Kidney capillary endothelial cell (primary cell): ENCODE measurements around the gene WNT5A.
"Not testable (repeated sequence)": the region's sequence is repeated elsewhere in the genome, so short reads cannot be mapped to it uniquely, and the experiment has no call there.

Source experiments
- DNase-seq: peaks from one replicate; pipeline ENCODE4 v3.0.0-alpha.2; 2018; ENCODE audit warnings: low spot score

Gene WNT5A

DNA sequence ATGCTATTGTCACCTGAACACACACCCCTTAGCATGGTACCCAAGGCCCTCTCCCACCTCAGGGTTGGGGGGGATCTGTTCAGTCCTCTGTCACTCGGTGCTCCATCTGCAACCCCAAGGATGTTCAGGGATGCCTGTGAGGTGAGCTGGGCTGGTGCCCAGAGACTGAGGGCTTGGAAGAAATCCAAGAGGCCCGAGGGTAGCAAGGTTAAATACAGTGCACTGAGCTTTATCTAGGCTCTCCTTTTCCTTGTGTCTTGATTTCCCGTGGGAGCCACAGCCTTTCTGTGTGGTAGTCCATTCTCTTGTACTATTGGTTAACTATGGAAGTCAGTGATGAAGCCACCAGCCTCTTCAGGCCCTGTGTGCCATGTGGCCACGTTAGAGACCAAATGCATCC, 18.7 kb upstream of the WNT5A start:
- DNase-seq, result no peak

DNA sequence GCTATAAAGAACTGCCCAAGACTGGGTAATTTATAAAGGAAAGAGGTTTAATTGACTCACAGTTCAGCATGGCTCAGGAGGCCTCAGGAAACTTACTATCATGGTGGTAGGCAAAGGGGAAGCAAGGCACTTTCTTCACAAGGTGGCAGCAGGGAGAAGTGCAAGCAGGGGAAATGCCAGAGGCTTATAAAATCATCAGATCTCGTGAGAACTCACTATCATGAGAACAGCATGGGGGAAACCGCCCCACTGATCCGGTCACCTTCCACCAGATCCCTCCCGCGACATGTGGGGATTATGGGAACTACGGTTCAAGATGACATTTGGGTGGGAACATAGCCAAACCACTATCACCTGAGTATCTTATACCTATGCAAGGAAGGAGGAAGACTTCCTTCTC, 18.0 kb upstream of the WNT5A start:
- not testable (repeated sequence) for DNase-seq

DNA sequence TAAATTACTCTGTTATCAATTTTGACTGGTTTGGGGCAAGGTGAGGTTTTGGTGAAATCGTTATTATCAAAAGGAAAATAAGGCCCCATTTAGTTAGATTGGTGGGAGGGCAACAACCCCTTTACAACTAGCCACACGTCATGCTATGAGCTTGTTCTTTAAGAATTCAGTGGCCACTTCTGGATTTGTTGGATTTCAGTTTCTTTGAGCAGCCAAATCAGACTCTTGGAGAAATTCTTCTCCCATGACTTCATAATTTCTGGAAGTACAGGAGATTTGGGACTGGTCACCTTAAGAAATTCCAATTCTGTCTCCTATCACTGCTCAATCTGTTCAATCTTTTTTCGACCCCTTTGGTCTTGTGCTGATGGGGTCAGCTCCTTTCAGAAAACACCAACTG, 14.8 kb upstream of the WNT5A start:
- no peak for DNase-seq

DNA sequence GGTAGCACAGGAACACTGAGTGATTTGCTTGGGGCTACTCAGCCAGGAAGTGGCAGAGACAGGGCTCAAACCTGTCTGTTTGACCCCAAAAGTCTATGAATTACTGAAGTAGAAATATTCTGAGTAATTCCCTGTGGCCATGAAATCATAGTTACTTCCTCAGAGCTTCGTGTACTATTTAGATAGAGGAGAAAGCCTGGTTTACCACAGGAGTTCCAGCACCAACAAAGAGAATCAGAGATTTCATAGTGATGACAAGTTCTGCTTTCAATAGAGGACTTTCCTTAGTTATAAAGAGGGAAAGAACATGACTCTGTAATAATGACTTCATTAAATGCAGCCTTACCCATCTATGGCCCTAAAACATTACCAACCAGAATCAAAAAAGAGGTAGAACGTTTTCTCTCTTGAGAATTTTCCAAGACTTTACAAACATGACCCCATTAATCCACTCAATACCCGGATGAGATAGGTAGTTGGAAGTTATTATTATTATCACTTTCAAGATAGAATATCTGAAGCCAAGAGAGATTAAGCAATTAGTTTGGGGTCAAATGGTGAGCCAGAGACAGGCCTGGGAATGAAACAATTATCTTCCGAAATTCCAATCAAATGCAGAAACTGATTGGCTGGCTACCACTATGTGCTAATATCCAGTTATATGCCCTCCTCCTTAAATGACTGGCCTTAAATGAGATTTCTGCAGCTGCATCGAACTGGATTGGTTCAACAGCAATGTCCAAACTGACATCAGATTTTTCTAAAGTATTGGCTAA, 13.6 kb upstream of the WNT5A start:
- DNase-seq, result no peak

DNA sequence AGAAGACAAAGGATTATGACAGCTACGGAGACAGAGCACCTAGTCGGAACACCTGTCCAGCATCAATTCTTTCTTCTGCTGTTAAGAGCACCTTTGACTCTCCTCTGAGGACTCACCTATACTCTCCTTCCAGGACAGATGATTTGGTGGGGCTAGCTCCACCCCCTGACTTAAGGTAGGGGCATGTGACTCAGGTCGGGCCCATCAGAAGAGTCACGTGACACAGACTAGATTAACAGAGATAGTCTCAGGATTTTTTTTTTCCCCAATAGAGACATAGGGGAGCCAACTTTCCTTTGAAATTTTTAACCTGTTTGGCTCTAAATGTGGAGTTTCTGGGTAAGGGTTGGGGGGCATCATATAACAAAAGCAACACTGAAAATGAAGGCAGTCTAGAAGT, 11.4 kb upstream of the WNT5A start:
- no peak for DNase-seq

DNA sequence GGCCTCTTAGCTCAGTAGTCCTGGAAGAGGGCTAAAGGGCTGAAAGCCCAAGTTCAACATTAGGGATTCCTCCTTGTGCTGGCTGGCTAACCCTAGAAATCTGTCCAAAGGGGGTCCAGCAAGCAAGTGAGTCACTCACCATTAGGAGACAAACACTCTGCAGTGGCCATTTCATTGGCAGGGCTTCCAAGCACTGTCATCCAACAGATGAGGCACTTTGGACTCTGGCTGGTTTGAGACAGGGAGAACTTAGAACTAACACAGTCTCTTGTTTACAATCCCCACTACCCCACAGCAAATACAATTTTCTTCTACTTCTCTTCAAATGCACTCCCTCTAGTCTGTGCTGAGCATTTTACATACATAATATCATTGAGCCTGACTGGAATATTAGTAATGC, 10.1 kb upstream of the WNT5A start:
- no peak for DNase-seq

DNA sequence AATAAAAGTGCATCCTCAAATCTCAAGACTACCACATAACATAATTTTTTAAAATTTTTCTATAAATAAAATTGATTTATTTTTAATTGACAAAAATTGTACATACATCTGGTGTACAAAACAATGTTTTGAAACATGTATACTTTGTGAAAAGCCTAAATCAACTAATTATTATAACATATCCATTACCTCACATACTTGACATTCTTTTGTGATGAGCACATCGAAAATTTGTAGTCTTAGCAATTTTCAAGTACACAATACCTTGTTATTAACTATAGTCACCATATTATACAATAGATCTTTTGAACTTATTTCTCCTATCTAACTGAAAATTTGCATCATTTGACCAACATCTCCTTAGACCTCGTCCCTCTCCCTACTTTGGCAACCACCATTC, 7.9 kb upstream of the WNT5A start:
- no peak for DNase-seq

DNA sequence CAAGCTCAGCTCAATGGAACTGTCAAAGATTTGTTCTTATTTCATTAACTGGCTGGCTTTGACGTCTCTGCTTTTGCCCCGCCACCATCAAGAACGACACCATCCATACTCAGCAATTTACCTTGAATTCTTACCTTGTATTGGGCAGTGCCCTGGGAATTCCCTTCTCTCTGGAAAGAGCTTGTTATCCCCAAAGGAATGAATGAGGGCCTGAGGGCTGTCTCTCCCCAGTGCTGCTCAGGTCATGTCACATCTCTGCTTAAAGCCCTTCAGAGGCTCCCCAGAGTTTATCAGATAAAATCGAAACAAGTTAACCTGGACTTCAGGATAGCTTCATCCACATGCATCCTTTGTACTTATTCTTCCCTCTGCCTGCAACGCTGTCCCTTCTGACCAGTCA, 5.9 kb upstream of the WNT5A start:
- no peak for DNase-seq

DNA sequence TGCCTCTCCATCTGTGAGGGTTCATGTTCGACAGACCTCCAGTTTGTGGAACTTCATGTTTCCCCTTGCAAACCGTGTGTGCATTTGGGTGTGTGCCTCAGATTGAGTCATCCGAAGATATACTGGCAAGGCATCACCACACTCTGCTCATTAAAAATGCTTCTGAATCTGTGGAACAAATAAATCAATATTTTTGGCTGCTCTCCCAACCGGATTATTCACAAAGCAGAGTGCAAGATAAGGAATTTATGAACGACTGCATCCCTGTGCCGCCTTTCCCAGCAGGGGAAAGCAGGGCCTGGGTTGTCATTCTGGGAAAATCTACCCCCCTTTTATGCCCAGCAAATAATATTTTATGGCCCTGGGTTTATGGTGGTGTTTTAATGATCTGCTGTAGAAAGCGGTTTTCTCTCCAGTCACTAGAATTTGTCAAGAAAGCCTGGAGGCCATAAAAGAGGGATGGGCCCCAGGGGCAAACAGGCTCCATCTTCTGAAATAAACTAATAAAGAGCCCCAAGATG, 4.2 kb upstream of the WNT5A start:
- no peak for DNase-seq

DNA sequence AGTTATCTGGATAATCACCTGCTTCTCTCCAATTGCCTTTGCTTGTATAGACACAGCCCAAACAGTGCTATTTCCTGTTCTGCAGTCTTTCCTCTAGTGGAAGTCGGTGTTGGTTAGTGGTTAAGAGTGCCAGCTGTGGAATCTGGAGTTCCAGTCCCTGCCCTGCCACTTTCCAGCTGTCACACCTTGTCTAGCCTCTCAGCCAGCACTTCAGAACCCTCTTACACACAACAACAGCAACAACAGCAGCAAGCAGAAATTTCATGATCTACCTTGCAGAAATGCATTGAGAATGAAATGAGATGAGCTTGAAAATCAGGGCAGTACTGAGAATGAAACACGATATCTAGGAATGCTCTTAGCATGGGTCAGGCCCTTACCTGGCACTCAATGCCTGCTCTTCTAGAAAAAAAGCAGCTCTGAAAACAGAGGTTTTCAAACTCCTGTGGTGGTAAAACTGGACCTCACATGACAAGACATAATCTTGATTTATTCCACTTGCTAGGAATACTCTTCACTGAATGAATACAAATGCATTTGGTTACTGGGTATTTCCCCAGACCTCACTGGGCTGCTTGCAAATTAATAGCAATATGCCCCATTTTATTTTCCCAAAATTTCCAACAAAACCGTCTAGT, 3.3 kb upstream of the WNT5A start:
- DNase-seq, result no peak

DNA sequence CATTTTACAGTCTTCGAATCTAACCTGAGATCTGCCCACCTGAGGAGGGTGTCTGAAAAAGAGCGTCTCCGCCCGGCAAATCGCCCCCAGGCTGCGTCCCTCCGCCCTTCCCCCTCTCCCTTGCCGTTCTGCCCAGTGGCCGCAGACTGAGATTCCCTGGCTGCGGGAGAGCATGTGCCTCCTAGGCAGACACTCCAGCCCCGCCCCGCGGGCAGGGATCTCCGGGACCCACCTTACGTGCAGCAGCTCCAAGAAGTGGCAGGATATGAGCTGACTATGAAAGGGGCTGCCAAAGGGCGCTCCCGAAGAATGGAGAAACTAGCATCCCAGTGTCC, 2.7 kb upstream of the WNT5A start:
- no peak for DNase-seq

DNA sequence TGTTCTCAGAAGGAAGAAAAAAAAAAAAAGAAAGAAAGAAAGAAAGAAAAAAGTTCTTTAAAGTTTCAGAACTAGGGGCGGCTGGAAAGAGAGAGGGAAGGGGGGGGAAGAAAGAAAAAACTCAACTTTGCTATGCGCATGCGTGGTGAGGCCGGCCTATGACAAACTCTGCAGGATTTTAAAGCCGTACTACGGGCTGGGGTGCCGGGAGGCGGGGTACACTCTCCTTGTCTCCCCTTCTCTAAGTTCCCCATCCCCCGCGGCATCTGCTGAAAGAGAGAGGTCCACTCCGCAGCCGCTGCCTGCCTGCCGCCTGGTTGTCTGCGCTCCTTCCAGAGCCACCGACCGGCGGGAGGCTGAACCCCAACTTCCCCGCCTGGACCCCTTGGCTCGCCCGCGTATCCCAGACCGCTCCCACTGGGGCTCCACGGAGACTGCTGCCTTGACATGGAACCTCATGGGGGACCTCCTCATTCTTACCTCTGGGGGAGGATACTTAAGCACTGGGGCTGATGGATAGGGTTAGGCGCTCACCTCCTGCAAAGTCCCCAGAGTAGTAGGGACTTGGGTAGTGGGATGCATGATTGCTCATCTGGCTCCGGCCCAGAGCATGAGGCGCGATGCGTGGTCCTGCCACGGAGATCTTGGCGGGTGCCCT, 1.4 kb upstream of the WNT5A start:
- DNase-seq, result no peak

DNA sequence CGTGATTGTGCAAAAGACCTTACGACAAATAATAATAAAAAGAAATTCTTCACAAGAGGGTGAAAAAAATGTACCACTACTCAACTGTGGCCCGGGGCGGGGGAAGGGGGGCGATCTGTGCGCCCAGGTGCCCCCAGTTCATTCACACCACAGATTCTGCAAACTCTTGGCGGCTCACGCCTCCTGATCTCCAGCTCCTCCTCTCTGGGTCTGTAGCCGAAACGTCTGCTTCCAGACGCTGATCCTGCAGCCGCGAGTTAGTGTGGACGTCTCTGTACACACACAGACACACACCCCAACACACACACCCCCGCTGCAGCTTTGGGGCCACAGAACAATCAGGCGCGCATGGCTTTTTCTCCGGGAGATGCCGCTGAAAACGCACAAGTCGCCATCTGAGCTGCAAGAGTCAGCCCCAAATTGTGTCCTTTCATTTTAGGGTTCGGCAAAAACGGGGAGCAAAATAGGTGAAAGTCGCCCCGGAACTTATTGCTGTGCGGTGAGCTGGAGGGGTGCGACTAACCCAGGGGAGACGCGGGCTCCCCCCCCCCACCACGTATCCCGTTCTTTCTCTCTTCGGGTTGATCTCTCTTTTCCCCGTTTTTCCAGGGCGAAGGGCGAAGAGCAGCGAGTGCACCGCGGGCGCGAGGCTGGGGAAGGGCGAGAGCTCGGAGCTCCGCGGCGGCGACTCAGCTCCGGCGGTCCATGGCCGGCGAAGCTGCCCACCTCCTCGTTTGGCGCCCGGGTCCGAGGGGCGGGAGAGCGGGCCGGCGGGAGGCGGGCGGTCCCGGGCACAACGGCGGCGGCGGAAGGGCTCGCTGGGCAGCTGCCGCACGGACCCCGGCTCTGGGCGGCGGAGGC, 505 bp upstream of the WNT5A start:
- peak; percentile 28 for DNase-seq

DNA sequence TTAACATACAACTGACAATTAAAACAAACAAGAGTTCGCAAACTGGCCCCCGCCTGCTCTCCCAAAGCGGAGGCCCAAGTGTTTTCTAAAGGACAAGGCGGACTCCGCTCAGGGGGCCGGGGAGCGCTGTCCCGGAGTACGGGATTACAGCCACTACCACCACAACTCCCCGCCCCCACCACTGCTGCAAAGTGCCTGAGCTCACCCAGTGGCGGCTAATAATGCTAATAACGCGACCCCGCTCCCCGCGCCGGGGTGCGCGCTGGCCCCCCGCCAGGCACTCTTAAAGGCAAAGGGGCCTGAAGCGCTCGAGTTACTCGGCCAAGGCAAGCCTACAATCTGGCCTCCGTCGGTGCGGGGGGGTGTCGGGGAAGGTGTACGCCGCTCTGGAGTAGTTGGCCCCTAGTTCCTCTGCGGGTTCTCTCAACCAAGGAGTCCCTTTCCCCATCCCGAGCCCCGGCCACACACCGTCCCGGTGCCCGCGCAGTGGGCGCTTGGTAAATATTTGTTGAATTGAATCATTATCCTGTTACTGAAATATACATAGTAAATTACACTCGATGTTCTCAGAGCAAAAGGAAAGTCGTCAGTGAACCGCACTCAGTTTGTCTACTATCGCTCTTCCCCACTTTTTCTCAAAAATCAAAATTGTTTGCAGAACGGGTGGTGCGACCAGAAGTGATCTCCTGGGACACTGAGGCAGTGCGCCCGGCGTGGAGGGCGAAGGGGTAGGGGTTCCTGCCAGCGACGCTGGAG, 827 bp downstream of the WNT5A start:
- no peak for DNase-seq

DNA sequence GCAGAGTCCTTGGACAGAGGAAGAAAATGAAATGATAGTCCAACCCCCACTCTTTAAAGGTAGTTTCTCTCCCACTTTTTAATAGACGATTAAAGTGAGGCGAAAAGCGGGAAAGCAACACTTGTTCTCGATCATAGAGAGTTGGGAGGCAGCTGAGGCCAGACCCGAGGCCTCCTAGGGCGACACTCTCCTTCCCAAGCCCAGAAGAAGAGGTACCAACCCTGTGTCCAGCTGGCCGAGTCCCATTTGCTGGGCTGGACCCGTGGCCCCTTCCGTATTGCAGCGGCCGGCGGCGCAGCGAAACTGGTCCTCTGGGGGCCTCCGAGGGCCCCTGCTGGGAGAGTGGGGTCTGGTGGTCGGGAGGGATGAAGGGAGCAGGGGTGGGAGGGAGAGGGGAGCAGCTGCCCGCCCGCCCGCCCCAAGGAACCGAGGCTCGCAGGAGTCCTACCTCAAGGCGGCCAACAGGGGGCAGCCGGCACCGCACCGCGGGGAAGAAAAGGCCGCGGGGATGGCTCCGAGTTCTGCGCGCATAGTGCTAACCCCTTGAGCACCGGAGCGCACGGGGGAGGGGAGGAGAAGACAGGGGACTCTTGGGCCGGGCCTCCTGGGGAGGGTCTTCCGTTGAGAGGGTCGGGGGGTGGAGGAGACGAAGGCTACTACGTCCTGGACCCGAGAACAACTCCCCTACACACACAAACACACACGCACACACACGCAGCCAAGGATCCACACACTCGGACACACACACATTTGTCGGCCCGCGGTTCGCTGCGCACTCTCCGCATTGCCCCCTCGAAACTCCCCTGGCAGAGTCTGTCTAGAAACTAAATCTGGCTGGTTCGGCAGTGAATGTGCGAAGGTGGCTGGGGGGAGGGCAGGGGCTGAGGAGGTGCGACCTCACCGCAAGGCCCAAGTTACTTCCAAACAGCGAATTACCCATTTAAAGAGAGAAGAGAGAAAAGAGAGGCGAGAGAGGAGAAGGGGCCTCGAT, 2.0 kb downstream of the WNT5A start:
- peak; percentile 66 for DNase-seq

DNA sequence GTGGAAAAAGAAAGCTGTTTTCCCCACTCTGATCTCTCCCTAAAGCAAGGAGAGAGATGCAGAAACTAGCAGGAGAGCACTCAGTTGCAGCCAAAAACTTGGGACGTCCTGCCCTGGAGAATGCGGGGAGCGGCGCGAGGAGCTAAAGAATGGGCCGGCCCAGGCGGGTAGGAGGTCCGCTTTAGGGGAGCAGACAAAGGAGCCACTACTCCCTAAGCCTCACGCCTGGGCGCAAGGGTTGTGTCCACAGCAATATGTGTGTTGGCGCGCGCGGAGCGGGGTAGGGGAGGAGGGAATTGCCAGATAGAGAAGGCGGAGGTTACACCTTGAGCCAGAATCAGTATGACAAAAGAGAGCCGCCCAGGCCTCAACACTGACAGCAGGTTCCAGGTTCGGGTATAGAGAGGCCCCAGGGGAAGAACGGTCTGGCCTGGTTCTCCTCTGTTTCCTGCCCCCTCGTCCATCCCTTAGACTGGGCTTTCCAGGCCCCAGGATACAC, 2.9 kb downstream of the WNT5A start:
- no peak for DNase-seq

DNA sequence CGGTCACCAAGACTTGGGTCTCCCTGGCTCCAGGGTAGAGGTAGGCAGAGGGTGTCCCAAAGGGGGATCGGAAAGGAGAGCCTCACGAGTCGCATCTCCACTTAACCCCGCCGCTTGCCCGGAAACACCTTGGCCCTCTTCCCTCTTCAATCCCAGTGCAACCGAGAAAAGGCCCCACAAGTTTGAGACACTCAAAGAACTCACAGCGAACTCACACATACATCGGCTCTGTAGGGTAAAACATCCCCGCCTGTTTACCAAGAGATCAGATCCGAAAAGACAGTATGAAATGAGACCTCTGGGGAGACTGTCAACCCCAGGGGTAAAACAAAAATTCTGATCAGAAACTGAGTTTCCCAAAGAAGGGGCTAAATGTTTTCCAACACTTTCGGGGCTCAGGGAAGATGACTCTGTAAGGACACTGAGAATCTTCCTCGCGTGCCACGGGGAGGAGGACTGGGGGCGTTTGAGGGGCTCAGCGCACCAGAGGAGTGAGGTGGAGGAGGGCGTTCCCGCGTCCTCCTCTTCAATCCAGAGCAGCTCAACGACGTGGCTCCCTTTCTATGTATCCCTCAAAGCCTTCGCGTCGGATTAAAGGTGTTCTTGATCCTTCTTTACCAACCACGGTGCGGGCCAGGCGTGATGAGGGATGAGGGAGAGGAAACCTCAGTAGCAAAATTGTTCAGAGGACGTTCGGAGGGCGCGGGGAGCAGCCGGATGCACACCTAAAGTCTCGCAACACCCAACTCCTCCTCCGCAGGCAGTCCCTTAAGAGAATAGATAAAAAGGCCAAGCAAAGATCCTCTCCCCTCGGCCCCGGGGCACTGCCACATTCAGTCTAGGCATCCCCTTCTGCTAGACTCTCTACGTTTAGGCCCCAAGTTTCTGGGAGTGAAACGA, 3.7 kb downstream of the WNT5A start:
- DNase-seq, result no peak

DNA sequence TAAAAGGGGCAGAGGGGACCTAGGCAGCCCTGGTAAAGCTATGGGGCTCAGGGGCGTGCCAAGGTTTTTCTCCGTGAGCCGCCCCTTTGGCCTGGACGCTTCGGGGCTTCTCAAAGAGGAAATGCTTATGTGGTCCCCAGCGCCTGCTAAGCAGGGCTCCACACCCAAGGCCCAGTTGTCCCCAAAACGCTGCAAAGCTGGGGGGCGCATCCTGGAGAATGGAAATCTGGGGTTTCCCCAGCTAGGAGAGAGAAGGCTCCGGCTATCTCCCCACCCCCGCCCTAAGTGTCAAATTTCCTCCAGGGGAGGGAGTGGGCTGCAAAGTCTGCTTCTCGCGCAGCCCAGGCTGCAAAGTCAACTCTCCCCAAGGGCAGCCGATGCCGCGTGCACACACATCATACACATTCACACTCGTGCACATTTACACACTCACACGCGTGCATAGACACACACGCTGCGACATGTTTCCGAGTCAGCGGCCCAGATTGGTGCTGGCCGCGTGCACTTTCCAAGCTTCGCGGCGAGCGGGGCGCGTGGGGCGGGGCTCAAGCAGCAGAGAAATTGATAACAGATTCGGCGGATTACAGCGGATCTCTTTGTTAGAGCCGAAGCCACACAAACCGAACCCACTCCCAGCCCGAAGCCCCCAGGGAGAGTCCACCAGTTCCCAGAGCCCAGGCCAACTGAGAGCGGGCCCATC, 4.5 kb downstream of the WNT5A start:
- no peak for DNase-seq
